ENCODE data around the gene TMEM255B.

The TMEM255B gene

DNA sequence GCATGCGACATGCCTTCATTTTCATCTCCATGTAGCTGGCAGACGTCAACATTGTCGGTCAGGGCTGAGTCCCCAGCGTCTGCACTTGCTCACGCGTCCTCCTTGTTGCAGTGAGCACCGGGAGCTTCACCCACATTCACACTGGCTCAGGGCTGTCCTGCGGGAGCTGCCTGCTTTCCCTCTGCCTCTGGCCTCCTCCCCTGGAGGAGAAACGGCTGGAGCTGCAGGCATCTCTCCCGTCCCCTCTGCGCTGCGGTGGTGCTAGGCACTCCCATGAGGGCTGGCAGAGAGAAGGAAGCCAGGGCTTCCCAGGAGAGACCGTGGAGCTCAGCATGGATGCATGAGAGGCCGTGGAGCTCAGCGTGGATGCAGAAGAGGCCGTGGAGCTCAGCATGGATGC, 18.4 kb upstream of the TMEM255B start:
- Mint-ChIP-seq H3K27ac (no peak overlapping the region), H3K27me3 (ENCODE audit: low read depth) (peaks cover 12% of the 10 kb centered on the region), H3K9me3 (no peaks in the 10 kb centered on the region), H3K36me3 (ENCODE audit: low read depth) (no peaks in the 10 kb centered on the region), H3K4me1 (peaks cover 14% of the 10 kb centered on the region), H3K4me3 (no peak overlapping the region)
- TF ChIP-seq, protein P1, sequence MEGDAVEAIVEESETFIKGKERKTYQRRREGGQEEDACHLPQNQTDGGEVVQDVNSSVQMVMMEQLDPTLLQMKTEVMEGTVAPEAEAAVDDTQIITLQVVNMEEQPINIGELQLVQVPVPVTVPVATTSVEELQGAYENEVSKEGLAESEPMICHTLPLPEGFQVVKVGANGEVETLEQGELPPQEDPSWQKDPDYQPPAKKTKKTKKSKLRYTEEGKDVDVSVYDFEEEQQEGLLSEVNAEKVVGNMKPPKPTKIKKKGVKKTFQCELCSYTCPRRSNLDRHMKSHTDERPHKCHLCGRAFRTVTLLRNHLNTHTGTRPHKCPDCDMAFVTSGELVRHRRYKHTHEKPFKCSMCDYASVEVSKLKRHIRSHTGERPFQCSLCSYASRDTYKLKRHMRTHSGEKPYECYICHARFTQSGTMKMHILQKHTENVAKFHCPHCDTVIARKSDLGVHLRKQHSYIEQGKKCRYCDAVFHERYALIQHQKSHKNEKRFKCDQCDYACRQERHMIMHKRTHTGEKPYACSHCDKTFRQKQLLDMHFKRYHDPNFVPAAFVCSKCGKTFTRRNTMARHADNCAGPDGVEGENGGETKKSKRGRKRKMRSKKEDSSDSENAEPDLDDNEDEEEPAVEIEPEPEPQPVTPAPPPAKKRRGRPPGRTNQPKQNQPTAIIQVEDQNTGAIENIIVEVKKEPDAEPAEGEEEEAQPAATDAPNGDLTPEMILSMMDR (IDR thresholded peaks at IDR 0.05; ENCODE audit: unreplicated experiment in 3 of 3) = no peak

DNA sequence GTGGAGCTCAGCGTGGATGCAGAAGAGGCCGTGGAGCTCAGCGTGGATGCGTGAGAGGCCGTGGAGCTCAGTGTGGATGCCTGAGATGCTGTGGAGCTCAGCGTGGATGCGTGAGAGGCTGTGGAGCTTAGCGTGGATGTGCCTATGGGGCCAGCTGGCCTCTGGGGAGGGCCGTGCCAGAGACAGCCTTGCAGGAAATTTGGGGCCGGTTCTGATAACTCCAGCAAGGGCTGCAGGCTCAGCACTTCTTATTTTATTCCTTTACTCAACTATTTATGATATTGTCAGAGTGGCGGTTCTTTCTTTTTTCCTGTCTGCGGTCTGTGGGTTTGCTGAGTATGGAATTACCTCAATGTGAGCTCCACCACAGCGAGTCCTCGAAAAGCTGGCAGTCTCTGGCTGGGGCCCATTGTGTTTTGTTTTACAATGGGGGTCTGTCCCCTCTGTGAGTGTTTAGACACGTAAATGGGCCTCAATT, 17.8 kb upstream of the TMEM255B start:
- H3K4me1 Mint-ChIP-seq = peaks cover 14% of the 10 kb centered on the region
- no peak overlapping the region for H3K27ac Mint-ChIP-seq
- H3K36me3 Mint-ChIP-seq (ENCODE audit: low read depth) = no peaks in the 10 kb centered on the region
- H3K4me3 Mint-ChIP-seq = no peak overlapping the region
- peaks cover 16% of the 10 kb centered on the region for H3K27me3 Mint-ChIP-seq (ENCODE audit: low read depth)
- TF ChIP-seq, protein P1 (IDR thresholded peaks at IDR 0.05; ENCODE audit: unreplicated experiment in 3 of 3) = no peak
- no peaks in the 10 kb centered on the region for H3K9me3 Mint-ChIP-seq

DNA sequence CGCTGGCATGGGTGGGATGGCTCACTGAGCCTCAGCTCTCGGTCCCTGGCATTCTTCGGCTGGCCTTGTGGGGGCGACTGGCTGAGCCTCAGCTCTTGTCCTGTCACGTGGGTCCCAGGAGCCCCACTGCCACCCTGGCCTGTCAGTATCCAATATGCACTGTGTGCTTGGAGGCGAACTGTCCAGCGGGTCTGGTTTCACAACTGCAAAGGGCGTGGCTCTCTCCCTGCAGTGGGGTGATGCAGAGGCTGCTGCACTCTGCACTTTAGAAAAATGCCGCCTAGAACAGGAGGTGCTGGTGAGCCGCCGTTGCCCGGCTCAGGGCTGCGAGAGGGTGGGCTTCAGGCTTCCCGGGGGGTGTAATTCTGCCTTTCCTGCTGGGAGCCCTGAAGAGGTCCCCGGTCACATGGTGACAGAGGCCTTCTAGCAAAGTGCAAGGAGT, 17.0 kb upstream of the TMEM255B start:
- Mint-ChIP-seq H3K27ac (no peak overlapping the region), H3K9me3 (no peaks in the 10 kb centered on the region), H3K4me1 (peaks cover 14% of the 10 kb centered on the region)

DNA sequence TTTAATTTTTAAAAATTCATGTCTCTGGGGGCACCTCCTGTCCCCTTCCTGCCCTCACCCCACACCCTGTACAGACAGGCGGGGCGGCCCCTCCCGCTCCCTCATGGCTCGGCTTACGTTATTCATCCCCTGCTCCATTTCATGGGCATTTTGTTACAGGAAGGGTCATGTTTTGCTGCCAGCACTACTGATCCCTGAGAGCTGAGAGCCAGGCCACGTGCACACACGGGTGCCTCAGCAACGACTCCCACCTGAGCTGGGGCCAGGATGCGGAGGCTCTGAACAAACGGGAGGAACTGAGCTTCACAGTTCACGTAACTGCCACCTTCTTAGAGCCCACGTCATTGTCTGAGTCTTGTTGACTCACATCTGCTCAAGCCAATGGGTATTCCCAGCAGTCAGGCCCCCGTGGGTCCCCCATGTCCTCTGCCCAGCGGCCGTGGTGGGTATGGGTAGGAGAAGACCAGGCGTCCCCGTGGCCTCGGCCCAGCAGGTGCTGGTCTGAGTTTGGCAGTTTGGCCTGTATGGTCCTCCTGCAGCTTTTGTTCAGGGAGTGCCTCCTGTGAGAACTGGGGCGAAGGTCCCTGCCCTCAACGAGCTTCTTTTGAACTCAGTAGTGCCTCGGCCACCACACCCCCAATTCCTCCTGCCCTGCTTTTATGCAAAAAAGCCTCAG, 16.4 kb upstream of the TMEM255B start:
- H3K4me3 Mint-ChIP-seq = no peak overlapping the region
- no peaks in the 10 kb centered on the region for H3K9me3 Mint-ChIP-seq
- no peak overlapping the region for H3K27ac Mint-ChIP-seq
- TF ChIP-seq, protein P1 (IDR thresholded peaks at IDR 0.05; ENCODE audit: unreplicated experiment in 3 of 3) = no peak
- H3K4me1 Mint-ChIP-seq = peaks cover 14% of the 10 kb centered on the region
- no peaks in the 10 kb centered on the region for H3K36me3 Mint-ChIP-seq (ENCODE audit: low read depth)
- peaks cover 16% of the 10 kb centered on the region for H3K27me3 Mint-ChIP-seq (ENCODE audit: low read depth)

More for the DNA sequence above, 17.0 kb upstream of the TMEM255B start:
- TF ChIP-seq, protein P1 (IDR thresholded peaks at IDR 0.05; ENCODE audit: unreplicated experiment in 3 of 3) = peak in 1 of 3 experiments; percentile 22
- H3K36me3 Mint-ChIP-seq (ENCODE audit: low read depth) = no peaks in the 10 kb centered on the region
- peaks cover 16% of the 10 kb centered on the region for H3K27me3 Mint-ChIP-seq (ENCODE audit: low read depth)
- H3K4me3 Mint-ChIP-seq = no peak overlapping the region

DNA sequence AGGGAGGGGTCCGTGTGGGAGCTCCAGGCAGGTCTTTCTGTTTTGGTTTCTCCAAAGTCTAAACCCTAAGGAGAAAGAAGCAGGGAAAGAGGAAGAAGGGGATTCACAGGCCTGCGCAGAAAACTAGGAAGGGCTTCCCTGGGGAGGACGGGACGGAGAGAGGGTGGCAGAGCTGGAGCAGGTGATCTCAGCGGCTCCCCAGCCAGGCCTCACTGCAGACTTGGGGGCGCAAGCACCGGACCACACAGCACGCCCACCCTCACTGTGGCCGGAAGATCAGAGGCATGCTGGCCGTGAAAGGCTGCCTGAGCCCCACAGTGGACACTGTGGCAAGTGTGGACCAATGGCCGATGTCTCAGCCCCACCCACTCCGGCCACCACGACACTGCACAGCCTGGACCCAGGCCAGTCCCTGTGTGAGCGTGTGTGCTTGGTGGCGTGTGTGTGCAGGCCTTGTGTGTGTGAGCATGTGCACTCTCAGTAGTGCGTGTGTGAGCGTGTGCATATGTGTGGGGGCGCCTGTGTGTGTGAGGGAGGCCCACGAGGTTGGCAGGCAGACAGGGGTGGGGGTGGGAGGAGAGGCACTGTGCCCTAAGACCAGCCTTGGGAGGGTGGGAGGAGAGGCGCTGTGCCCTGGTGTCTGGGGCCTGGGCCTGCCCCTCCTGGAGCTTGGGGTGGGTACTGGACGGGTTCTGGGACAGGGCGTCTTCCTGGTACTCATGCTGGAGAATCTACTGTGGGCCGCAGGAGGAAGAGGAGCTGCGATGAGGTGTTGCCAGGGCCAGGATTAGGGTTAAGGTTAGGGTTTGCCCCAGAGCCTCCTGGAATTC, 15.4 kb upstream of the TMEM255B start:
- Mint-ChIP-seq H3K4me3 (no peak overlapping the region), H3K9me3 (no peaks in the 10 kb centered on the region), H3K27me3 (ENCODE audit: low read depth) (peaks cover 16% of the 10 kb centered on the region), H3K4me1 (peaks cover 14% of the 10 kb centered on the region), H3K27ac (no peak overlapping the region), H3K36me3 (ENCODE audit: low read depth) (no peaks in the 10 kb centered on the region)
- TF ChIP-seq, protein P1 (IDR thresholded peaks at IDR 0.05; ENCODE audit: unreplicated experiment in 3 of 3) = no peak

Measured in nephron (organoid).